ENCODE data around the gene PROX1.

DNA sequence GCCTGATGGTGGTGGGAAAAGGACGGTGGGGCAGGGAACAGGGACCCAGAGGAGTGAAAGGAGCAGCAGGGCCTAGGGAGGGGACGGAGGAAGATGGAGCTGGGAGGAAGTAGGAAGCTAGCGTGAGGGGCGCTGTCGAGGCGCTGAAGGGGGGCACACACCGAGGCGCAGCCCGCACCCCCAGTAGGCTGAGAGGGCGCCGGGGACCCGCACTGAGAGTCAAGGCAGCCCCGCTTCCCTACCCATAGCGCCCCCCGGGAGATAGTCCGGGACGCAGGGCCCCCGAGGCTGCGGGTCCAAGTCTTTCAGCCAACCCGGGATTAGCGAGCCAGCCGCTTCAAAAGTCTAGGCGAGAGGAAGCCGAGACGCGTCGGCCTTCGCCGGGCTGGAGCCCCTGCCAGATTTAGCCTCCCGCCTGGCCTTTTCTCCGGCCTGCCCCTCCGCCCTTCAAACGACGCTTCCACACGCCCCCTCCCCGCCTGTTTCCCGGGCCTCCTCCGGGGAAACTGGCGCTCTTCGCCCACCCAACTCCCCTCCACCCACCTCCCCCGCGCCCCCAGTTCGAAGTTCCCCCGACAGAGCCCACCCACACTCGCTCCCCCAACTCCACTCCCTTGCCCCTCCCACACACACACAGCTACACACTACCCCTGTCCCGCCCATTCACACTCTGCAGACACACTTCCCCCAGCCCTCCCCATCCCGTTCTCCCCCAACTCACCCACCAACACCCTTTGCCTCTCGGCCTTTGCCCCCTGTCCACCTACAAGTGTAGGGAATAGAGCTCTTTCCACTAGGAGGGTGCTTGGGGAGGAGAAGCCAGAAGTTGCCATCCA is 7.8 kb upstream of the PROX1 start:
- no peak for TF ChIP-seq MAX (IDR thresholded peaks at IDR 0.05)
- no peak for TF ChIP-seq NFIC (IDR thresholded peaks at IDR 0.05)
- no peak for TF ChIP-seq EGR1 (IDR thresholded peaks at IDR 0.05)
- TF ChIP-seq, protein P1, sequence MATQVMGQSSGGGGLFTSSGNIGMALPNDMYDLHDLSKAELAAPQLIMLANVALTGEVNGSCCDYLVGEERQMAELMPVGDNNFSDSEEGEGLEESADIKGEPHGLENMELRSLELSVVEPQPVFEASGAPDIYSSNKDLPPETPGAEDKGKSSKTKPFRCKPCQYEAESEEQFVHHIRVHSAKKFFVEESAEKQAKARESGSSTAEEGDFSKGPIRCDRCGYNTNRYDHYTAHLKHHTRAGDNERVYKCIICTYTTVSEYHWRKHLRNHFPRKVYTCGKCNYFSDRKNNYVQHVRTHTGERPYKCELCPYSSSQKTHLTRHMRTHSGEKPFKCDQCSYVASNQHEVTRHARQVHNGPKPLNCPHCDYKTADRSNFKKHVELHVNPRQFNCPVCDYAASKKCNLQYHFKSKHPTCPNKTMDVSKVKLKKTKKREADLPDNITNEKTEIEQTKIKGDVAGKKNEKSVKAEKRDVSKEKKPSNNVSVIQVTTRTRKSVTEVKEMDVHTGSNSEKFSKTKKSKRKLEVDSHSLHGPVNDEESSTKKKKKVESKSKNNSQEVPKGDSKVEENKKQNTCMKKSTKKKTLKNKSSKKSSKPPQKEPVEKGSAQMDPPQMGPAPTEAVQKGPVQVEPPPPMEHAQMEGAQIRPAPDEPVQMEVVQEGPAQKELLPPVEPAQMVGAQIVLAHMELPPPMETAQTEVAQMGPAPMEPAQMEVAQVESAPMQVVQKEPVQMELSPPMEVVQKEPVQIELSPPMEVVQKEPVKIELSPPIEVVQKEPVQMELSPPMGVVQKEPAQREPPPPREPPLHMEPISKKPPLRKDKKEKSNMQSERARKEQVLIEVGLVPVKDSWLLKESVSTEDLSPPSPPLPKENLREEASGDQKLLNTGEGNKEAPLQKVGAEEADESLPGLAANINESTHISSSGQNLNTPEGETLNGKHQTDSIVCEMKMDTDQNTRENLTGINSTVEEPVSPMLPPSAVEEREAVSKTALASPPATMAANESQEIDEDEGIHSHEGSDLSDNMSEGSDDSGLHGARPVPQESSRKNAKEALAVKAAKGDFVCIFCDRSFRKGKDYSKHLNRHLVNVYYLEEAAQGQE (IDR thresholded peaks at IDR 0.05; ENCODE audit: low read depth): no peak
- no peak for TF ChIP-seq EP300 (IDR thresholded peaks at IDR 0.05; ENCODE audit: borderline replicate concordance)
- no peak for TF ChIP-seq TAF1 (IDR thresholded peaks at IDR 0.05; ENCODE audit: low read depth)
